AG10803 (cell line): ENCODE measurements around the gene ADAMTS9.

ENCODE experiments used
- DNase-seq: peaks from one replicate; pipeline ENCODE4 v3.0.0; 2010; ENCODE audit warnings: low read depth
- H3K4me3 ChIP-seq: 2 replicates; pipeline ENCODE4 v1.5.1; 2011; ENCODE audit warnings: mild to moderate bottlenecking, low read length, control low read depth
- TF ChIP-seq, protein P1 (sequence below): conservative IDR thresholded peaks from 2 replicates; pipeline ENCODE4 v1.5.1; 2011; ENCODE audit warnings: mild to moderate bottlenecking, low read length, control low read depth, inconsistent platforms

Gene ADAMTS9

DNA sequence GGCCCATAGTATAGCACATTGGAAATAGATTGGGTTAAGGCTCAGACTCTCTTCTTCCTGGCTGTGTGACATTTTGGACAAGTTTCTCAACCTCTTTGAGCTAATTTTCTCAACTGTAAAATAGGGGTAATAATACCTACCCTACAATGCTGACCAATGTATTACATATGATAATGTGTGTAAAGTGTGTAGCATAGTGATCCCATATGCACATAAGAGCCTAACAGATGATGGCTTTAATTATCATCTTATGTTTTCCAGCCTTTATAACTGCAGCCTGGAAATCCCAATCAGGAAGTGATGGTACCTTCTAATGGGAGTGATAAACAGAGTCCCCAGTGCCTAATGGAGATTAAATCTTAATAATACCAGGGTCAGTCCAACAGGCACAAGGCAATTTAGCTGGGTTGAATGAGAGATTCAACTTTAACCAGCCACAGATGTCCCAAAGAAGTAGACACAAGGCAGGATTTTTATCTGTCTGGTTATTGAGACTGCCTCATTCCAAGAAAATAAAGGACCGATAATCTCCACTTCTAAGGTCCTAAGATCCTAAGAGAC lies 12.0 kb downstream of the ADAMTS9 start:
- no peak for DNase-seq

GRCh38 chr3:64674591-64675076 lies 13.2 kb downstream of the ADAMTS9 start:
- H3K4me3 ChIP-seq, result no peak overlapping the region
- TF ChIP-seq, protein P1, sequence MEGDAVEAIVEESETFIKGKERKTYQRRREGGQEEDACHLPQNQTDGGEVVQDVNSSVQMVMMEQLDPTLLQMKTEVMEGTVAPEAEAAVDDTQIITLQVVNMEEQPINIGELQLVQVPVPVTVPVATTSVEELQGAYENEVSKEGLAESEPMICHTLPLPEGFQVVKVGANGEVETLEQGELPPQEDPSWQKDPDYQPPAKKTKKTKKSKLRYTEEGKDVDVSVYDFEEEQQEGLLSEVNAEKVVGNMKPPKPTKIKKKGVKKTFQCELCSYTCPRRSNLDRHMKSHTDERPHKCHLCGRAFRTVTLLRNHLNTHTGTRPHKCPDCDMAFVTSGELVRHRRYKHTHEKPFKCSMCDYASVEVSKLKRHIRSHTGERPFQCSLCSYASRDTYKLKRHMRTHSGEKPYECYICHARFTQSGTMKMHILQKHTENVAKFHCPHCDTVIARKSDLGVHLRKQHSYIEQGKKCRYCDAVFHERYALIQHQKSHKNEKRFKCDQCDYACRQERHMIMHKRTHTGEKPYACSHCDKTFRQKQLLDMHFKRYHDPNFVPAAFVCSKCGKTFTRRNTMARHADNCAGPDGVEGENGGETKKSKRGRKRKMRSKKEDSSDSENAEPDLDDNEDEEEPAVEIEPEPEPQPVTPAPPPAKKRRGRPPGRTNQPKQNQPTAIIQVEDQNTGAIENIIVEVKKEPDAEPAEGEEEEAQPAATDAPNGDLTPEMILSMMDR, result no peak
- peak; percentile 85 for DNase-seq

More for the DNA sequence above, 12.0 kb downstream of the ADAMTS9 start:
- H3K4me3 ChIP-seq, result no peak overlapping the region
- TF ChIP-seq, protein P1, result no peak

DNA sequence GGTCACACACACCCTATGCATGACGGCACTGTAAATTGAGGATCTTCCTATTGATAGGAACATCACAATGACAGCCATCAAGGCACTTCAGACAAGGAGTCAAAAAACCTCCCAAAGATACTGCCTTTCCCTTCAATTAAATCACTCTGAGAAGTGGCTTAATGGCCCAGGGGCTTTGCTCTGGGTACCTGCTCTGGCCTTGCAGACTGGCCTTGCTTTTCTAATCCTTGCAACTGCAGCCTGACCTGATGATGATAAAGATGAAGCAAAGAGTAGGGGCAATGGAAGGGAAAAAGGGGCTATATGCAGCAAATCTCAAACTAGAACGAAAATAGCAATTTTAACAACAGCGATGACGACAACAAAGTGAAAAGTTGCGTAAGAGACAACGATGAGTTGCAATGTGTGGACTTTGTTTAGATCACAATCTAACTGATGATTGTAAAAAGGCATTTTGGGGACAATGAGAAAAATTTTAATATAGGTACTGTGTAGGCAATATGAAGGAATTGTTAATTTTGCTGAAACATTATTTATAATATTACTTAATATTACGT lies 14.6 kb downstream of the ADAMTS9 start:
- DNase-seq, result no peak

GRCh38 chr3:64668582-64669510 lies 19.0 kb downstream of the ADAMTS9 start:
- no peak for DNase-seq
- no peak overlapping the region for H3K4me3 ChIP-seq
- TF ChIP-seq, protein P1, result no peak

More for the DNA sequence above, 14.6 kb downstream of the ADAMTS9 start:
- TF ChIP-seq, protein P1, result no peak
- no peak overlapping the region for H3K4me3 ChIP-seq

GRCh38 chr3:64667887-64668581 lies 19.8 kb downstream of the ADAMTS9 start:
- H3K4me3 ChIP-seq, result no peak overlapping the region
- TF ChIP-seq, protein P1, result no peak
- DNase-seq, result no peak

- peak; percentile 64 for DNase-seq
- TF ChIP-seq, protein P1, result no peak
- no peak overlapping the region for H3K4me3 ChIP-seq
Measured at GRCh38 chr3:64667138-64667537, 20.7 kb downstream of the ADAMTS9 start.
